K562 (cell line): ENCODE results near the gene BCL2L12. TPM values are rescaled to one million over a fixed set of nuclear protein-coding genes. Genes with fewer than 3 reads are reported as not detected.

Source experiments
- DACH1 ChIP-seq: fragments of 450-650 bp; IDR thresholded peaks from 2 replicates; pipeline ENCODE4 v1.6.1; 2018; ENCODE audit not compliant: partially characterized antibody
- EP400 ChIP-seq: fragments of 450-650 bp; IDR thresholded peaks from 2 replicates; pipeline ENCODE4 v1.6.1; 2017; ENCODE audit warnings: antibody characterized with exemption, mild to moderate bottlenecking, moderate library complexity
- ID3 ChIP-seq, 2 experiments: fragments of 250-450 bp in 1 of 2; fragments of 450-650 bp in 1 of 2; sonication (Bioruptor Pico) in 1 of 2; IDR thresholded peaks; 2 replicates each; pipeline versions ENCODE4 v1.6.1 to v1.8.0; 2016 to 2021; ENCODE audit warnings: mild to moderate bottlenecking in 2 of 2, moderate library complexity in 2 of 2, missing compliant biosample characterization in 1 of 2, missing genetic modification characterization in 1 of 2
- JUND ChIP-seq, 2 experiments: IDR thresholded peaks; 2 replicates in 1 of 2; 3 replicates in 1 of 2; pipeline ENCODE4 v1.6.1; 2011; ENCODE audit warnings: borderline replicate concordance in 2 of 2, low read depth in 2 of 2, low read length in 2 of 2, improper control_type of control experiment in 1 of 2, missing biosample characterization in 1 of 2, missing genetic modification characterization in 1 of 2, missing genetic modification reagents in 1 of 2
- KDM4B ChIP-seq, 2 experiments: fragments of 450-650 bp in 1 of 2; sonication (generic) in 1 of 2; IDR thresholded peaks; 2 replicates each; pipeline ENCODE4 v1.6.1; 2016 to 2017; ENCODE audit warnings: borderline replicate concordance in 2 of 2, antibody characterized with exemption in 1 of 2, low read depth in 1 of 2, mild to moderate bottlenecking in 1 of 2
- MLLT1 ChIP-seq, 2 experiments: fragments of 450-650 bp; IDR thresholded peaks; 2 replicates each; pipeline ENCODE4 v1.6.1; 2016
- MTA2 ChIP-seq: fragments of 450-650 bp; IDR thresholded peaks from 2 replicates; pipeline ENCODE4 v1.6.1; 2016; ENCODE audit warnings: low read depth
- POLR2B ChIP-seq: fragments of 450-650 bp; IDR thresholded peaks from 2 replicates; pipeline ENCODE4 v1.6.1; 2018; ENCODE audit warnings: low read depth; ENCODE audit not compliant: partially characterized antibody
- PURB ChIP-seq: sonication (generic); formaldehyde crosslinking; IDR thresholded peaks from 2 replicates; pipeline ENCODE4 v1.9.0; 2021; ENCODE audit warnings: low read depth, mild to moderate bottlenecking, missing genetic modification reagents
- RFX5 ChIP-seq: IDR thresholded peaks from 2 replicates; pipeline ENCODE4 v1.6.1; 2011; ENCODE audit warnings: low read depth, mild to moderate bottlenecking, improper control_type of control experiment, low read length
- RNF2 ChIP-seq: sonication (generic); IDR thresholded peaks from 2 replicates; pipeline ENCODE4 v1.6.1; 2016
- SMAD1 ChIP-seq: fragments of 150-350 bp; IDR thresholded peaks from 2 replicates; pipeline ENCODE4 v1.6.1; 2014; ENCODE audit warnings: low read length, low read depth; ENCODE audit not compliant: partially characterized antibody
- TAL1 ChIP-seq: fragments of 450-650 bp; IDR thresholded peaks from 2 replicates; pipeline ENCODE4 v1.6.1; 2016; ENCODE audit warnings: mild to moderate bottlenecking
- U2AF1 ChIP-seq: fragments of 200-400 bp; formaldehyde crosslinking; optimal IDR thresholded peaks from 2 replicates; pipeline ENCODE3; 2017; ENCODE audit warnings: mild to moderate bottlenecking, low read depth, low read length, moderate library complexity
- WHSC1 ChIP-seq: IDR thresholded peaks from one replicate; pipeline ENCODE4 v1.6.1; 2012; ENCODE audit warnings: low read length, control low read depth, inconsistent platforms
- ZNF644 ChIP-seq: fragments of 200-800 bp; sonication (Bioruptor generic); IDR thresholded peaks from 2 replicates; pipeline ENCODE4 v1.6.1; 2016; ENCODE audit warnings: low read depth, missing genetic modification characterization, missing compliant biosample characterization
- ZNF76 ChIP-seq: fragments of 250-450 bp; sonication (Bioruptor Pico); IDR thresholded peaks from 2 replicates; pipeline ENCODE4 v1.4.0; 2020; ENCODE audit warnings: mild to moderate bottlenecking, moderate library complexity, borderline replicate concordance
- ZNF766 ChIP-seq: fragments of 200-800 bp; sonication (Bioruptor generic); conservative IDR thresholded peaks from 2 replicates; pipeline ENCODE4 v1.6.1; 2016; ENCODE audit warnings: missing genetic modification characterization, missing compliant biosample characterization
- polyA plus RNA-seq, 8 experiments: library from polyadenylated mRNA; depleted of rRNA in 4 of 8; stranded (reverse) in 5 of 8; unstranded in 3 of 8; fragments of >200 nt; fragmentation: Nextera tagmentation in 2 of 8; fragmentation: Illumina TruSeq in 1 of 8; extraction: Ambion mirVana in 2 of 8; extraction: Trizol in 1 of 8; gene quantifications; 2 replicates each; pipeline versions ENCODE4 v1.2.1 to v1.2.3, GENCODE V29; 2011 to 2014; ENCODE audit warnings: inconsistent platforms in 1 of 8, missing spikeins in 1 of 8
- total RNA-seq, 7 experiments: library from RNA; depleted of rRNA in 6 of 7; stranded (reverse); fragments of >200 nt in 6 of 7; fragmentation: Illumina TruSeq in 2 of 7; extraction: Trizol in 2 of 7; gene quantifications; 2 replicates each; pipeline versions ENCODE4 v1.2.1 to v1.2.3, GENCODE V29; 2011 to 2021; ENCODE audit warnings: low replicate concordance in 1 of 7
- TF ChIP-seq, protein P1 (sequence below): fragments of 250-450 bp; sonication (Bioruptor Pico); IDR thresholded peaks from 2 replicates; pipeline ENCODE4 v1.8.0; 2021; ENCODE audit warnings: mild to moderate bottlenecking, moderate library complexity
- TF ChIP-seq, protein P2 (sequence below): fragments of 450-650 bp; IDR thresholded peaks from 2 replicates; pipeline ENCODE4 v1.6.1; 2016; ENCODE audit warnings: antibody characterized with exemption
- TF ChIP-seq, protein P3 (sequence below): fragments of 450-650 bp; IDR thresholded peaks from 2 replicates; pipeline ENCODE4 v1.6.1; 2016

BCL2L12 gene
- total and polyA plus RNA-seq, 9 of the 15 experiments (the other 6 are each of a cell fraction or from before 2014, with no cell fraction given), result 7.4 to 263 (median 81.2) TPM

DNA sequence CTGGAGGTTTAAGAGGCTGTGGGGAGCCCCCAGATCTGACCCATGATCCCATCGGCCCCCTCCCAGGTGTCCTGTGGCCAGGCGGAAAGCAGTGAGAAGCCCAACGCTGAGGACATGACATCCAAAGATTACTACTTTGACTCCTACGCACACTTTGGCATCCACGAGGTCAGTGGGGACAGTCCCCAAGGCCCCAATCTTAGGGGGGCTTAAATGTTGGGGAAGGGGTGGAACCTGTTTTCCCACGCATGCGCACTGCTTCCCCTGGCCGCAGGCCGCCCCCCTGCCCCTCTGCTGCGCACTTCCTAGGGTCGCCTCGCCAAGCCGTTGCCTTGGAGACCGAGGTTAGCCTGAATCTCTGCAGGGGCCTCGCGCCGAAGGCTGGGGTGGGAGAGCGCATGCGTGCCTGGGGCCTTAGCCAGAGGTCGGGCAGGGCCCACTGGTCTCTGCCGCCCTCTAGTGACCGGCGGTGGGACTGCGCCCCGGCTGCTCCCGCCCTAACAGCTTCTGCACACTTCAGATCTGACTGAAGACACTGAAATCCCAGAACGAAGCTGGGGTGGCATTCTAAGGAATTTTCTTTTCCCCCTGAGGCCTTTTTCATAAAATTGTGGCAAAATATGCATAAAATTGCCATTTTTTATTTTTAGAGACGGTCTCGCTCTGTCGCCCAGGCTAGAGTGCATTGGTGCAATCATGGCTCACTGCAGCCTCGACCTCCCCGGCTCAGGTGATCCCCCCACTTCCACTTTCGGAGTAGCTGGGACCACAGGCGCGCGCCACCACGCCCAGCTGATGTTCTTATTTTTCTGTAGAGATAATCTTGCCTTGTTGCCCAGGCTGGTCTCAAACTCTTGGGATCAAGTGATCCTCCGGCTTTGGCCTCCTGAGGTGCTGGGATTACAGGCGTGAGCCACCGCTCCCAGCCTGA is 15.0 kb downstream of the BCL2L12 start (continued):
- TF ChIP-seq KDM4B (IDR thresholded peaks at IDR 0.05; ENCODE audit: borderline replicate concordance in 2 of 2, low read depth in 1 of 2) (no peak), ZNF76 (no peak), MLLT1 (IDR thresholded peaks at IDR 0.05) (no peak), MTA2 (no peak), JUND (IDR thresholded peaks at IDR 0.05; ENCODE audit: borderline replicate concordance, low read depth, low read length) (no peak), JUND (tag; IDR thresholded peaks at IDR 0.05; ENCODE audit: borderline replicate concordance, low read depth, low read length) (no peak; the same call in 2 of the 3 replicates), PURB (no peak), ID3 (CRISPR knock-in tag; IDR thresholded peaks at IDR 0.05) (no peak), ID3 (tag; IDR thresholded peaks at IDR 0.05) (no peak; the same call in 1 of the 2 replicates), DACH1 (no peak), U2AF1 (no peak), ZNF644 (no peak), RNF2 (no peak), ZNF766 (CRISPR knock-in tag) (peak; percentile 34; the same call in 1 of the 2 replicates), POLR2B (no peak), RFX5 (no peak), SMAD1 (no peak), WHSC1 (no peak), EP400 (peak; percentile 26; the same call in 1 of the 2 replicates), TAL1 (no peak)
- TF ChIP-seq, protein P1, sequence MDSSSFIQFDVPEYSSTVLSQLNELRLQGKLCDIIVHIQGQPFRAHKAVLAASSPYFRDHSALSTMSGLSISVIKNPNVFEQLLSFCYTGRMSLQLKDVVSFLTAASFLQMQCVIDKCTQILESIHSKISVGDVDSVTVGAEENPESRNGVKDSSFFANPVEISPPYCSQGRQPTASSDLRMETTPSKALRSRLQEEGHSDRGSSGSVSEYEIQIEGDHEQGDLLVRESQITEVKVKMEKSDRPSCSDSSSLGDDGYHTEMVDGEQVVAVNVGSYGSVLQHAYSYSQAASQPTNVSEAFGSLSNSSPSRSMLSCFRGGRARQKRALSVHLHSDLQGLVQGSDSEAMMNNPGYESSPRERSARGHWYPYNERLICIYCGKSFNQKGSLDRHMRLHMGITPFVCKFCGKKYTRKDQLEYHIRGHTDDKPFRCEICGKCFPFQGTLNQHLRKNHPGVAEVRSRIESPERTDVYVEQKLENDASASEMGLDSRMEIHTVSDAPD (CRISPR knock-in tag), result no peak
- TF ChIP-seq, protein P2, sequence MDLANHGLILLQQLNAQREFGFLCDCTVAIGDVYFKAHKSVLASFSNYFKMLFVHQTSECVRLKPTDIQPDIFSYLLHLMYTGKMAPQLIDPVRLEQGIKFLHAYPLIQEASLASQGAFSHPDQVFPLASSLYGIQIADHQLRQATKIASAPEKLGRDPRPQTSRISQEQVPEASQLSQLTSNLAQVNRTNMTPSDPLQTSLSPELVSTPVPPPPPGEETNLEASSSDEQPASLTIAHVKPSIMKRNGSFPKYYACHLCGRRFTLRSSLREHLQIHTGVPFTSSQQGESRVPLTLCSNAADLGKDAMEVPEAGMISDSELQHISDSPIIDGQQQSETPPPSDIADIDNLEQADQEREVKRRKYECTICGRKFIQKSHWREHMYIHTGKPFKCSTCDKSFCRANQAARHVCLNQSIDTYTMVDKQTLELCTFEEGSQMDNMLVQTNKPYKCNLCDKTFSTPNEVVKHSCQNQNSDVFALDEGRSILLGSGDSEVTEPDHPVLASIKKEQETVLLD, result 0 out of 2 replicates have a peak, but pooled peaks have one; percentile 48
- TF ChIP-seq, protein P3, sequence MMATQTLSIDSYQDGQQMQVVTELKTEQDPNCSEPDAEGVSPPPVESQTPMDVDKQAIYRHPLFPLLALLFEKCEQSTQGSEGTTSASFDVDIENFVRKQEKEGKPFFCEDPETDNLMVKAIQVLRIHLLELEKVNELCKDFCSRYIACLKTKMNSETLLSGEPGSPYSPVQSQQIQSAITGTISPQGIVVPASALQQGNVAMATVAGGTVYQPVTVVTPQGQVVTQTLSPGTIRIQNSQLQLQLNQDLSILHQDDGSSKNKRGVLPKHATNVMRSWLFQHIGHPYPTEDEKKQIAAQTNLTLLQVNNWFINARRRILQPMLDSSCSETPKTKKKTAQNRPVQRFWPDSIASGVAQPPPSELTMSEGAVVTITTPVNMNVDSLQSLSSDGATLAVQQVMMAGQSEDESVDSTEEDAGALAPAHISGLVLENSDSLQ, result no peak
